ENCODE measurements around the gene AQP4. TPM values are rescaled to one million over a fixed set of nuclear protein-coding genes. Genes with fewer than 3 reads are reported as not detected.

Gene AQP4
- total and polyA plus RNA-seq, 4 donors, result 0.07 to 0.42 (median 0.34) TPM

DNA sequence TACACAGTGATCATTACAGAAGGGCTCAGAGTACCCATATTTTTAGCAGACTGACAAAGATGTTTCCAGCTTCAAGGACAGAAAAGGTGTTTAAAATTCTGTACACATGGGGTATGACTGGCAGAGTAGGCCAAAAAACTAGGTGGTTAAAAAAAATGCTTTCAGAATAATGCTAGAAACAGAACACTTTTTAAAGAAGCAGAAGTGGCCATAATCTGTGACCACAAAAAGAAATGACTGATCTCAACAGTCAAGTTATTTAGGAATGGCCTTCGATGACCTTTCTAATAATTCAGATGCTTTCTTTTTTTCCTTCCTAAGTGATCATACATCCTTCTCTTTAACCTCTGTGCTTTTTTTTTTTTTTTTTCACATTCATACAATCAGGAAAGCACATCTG is 4.1 kb upstream of the AQP4 start:
- no peaks in the 10 kb centered on the region for H3K36me3 ChIP-seq (ENCODE audit: control insufficient read depth in 4 of 4, insufficient read depth in 3 of 4, low read depth in 1 of 4, low read length in 3 of 4)
- no peaks in the 10 kb centered on the region for H3K4me1 ChIP-seq (ENCODE audit: control insufficient read depth in 4 of 4, insufficient read depth in 4 of 4, low read length in 3 of 4)
- 85% methylated on average over 1 of the region's 1 CpG for WGBS
- no peak overlapping the region for H3K4me3 ChIP-seq (ENCODE audit: low read depth in 1 of 3, low read length in 3 of 3)
- TF ChIP-seq GABPA (IDR thresholded peaks at IDR 0.05 in 1 of 2, conservative IDR thresholded peaks at IDR 0.05 in 1 of 2) (no peak), FOXA1 (IDR thresholded peaks at IDR 0.05) (no peak), HNF4A (conservative IDR thresholded peaks at IDR 0.05) (no peak)
- TF ChIP-seq, protein P1, sequence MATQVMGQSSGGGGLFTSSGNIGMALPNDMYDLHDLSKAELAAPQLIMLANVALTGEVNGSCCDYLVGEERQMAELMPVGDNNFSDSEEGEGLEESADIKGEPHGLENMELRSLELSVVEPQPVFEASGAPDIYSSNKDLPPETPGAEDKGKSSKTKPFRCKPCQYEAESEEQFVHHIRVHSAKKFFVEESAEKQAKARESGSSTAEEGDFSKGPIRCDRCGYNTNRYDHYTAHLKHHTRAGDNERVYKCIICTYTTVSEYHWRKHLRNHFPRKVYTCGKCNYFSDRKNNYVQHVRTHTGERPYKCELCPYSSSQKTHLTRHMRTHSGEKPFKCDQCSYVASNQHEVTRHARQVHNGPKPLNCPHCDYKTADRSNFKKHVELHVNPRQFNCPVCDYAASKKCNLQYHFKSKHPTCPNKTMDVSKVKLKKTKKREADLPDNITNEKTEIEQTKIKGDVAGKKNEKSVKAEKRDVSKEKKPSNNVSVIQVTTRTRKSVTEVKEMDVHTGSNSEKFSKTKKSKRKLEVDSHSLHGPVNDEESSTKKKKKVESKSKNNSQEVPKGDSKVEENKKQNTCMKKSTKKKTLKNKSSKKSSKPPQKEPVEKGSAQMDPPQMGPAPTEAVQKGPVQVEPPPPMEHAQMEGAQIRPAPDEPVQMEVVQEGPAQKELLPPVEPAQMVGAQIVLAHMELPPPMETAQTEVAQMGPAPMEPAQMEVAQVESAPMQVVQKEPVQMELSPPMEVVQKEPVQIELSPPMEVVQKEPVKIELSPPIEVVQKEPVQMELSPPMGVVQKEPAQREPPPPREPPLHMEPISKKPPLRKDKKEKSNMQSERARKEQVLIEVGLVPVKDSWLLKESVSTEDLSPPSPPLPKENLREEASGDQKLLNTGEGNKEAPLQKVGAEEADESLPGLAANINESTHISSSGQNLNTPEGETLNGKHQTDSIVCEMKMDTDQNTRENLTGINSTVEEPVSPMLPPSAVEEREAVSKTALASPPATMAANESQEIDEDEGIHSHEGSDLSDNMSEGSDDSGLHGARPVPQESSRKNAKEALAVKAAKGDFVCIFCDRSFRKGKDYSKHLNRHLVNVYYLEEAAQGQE (IDR thresholded peaks at IDR 0.05), result no peak
- no peak overlapping the region for H3K27ac ChIP-seq (ENCODE audit: low read depth in 1 of 2, low read length in 2 of 2)
- H3K9ac ChIP-seq (ENCODE audit: low read depth in 1 of 2, low read length in 2 of 2), result no peak overlapping the region
- no peaks in the 10 kb centered on the region for H3K27me3 ChIP-seq (ENCODE audit: control insufficient read depth in 4 of 4, insufficient read depth in 4 of 4, low read length in 3 of 4)
- DNase-seq (ENCODE audit: low spot score), result no peak
- H3K9me3 ChIP-seq (ENCODE audit: control insufficient read depth in 4 of 4, low read length in 3 of 4), result no peaks in the 10 kb centered on the region

DNA sequence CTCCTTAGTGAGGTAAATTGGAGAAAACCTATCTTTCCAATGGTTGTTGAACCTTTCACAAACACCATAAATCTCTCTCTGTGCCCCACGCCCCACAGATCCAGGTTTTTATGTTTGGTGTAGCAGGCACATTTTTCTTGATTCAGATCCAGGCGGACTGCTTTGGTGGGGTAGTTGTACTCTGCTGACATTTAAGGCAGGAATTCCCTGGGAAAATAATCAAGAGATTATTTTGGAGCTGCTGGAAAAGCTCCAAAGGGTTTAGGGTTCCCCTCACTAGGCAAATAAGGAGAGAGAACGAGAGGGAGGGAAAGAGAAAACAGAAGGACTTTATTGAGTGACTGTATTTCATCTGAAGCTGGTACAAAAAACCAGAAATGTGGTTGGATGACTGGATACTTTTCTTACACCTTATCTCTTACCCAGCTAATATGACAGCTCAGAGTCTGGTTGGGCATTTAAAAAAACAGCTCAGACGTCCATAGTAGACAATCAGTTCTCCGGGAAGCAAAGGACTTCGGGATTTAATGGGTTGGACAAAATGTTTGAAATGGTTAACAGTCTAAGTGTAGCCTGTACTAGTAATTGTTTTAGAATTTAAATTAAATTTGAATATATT is 3.6 kb upstream of the AQP4 start:
- Histone ChIP-seq H3K4me1 (ENCODE audit: control insufficient read depth in 4 of 4, insufficient read depth in 4 of 4, low read length in 3 of 4) (no peaks in the 10 kb centered on the region), H3K27me3 (ENCODE audit: control insufficient read depth in 4 of 4, insufficient read depth in 4 of 4, low read length in 3 of 4) (no peaks in the 10 kb centered on the region), H3K36me3 (ENCODE audit: control insufficient read depth in 4 of 4, insufficient read depth in 3 of 4, low read depth in 1 of 4, low read length in 3 of 4) (no peaks in the 10 kb centered on the region), H3K9me3 (ENCODE audit: control insufficient read depth in 4 of 4, low read length in 3 of 4) (no peaks in the 10 kb centered on the region), H3K4me3 (ENCODE audit: low read depth in 1 of 3, low read length in 3 of 3) (no peak overlapping the region), H3K9ac (ENCODE audit: low read depth in 1 of 2, low read length in 2 of 2) (no peak overlapping the region), H3K27ac (ENCODE audit: low read depth in 1 of 2, low read length in 2 of 2) (no peak overlapping the region)
- WGBS, result 67% methylated on average over 6 of the region's 6 CpGs
- DNase-seq (ENCODE audit: low spot score), result no peak
- TF ChIP-seq GABPA (IDR thresholded peaks at IDR 0.05 in 1 of 2, conservative IDR thresholded peaks at IDR 0.05 in 1 of 2) (no peak), HNF4G (IDR thresholded peaks at IDR 0.05) (no peak), CTCF (IDR thresholded peaks at IDR 0.05; ENCODE audit: low read depth, low read length, missing input control) (no peak), EGR1 (IDR thresholded peaks at IDR 0.05; ENCODE audit: low read depth in 2 of 2) (no peak), RXRA (IDR thresholded peaks at IDR 0.05) (no peak), ZBTB33 (IDR thresholded peaks at IDR 0.05) (no peak), FOXA1 (IDR thresholded peaks at IDR 0.05) (no peak), FOXA2 (IDR thresholded peaks at IDR 0.05) (no peak), YY1 (IDR thresholded peaks at IDR 0.05) (no peak), TAF1 (conservative IDR thresholded peaks at IDR 0.05) (no peak), JUND (IDR thresholded peaks at IDR 0.05) (no peak), SP1 (IDR thresholded peaks at IDR 0.05) (no peak), NR2F2 (IDR thresholded peaks at IDR 0.05) (no peak), HNF4A (conservative IDR thresholded peaks at IDR 0.05) (no peak)
- TF ChIP-seq, protein P2, sequence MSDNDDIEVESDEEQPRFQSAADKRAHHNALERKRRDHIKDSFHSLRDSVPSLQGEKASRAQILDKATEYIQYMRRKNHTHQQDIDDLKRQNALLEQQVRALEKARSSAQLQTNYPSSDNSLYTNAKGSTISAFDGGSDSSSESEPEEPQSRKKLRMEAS (IDR thresholded peaks at IDR 0.05), result no peak
- TF ChIP-seq, protein P1 (IDR thresholded peaks at IDR 0.05), result no peak

Measured in liver (tissue), 9 donors.